OCI-LY1 (cell line): ENCODE results near the gene PNMA8C.
"Not testable (repeated sequence)": the region's sequence is repeated elsewhere in the genome, so short reads cannot be mapped to it uniquely, and the experiment has no call there.

Source experiments
- H2AFZ ChIP-seq: fragments of 200-600 bp; sonication (generic), shearing (Covaris generic); 2 replicates; pipeline ENCODE4 v1.6.0; 2014; ENCODE audit warnings: antibody characterized with exemption, mild to moderate bottlenecking, low read length
- H3F3A ChIP-seq: fragments of 200-600 bp; sonication (generic), shearing (Covaris generic); 2 replicates; pipeline ENCODE4 v1.6.0; 2014; ENCODE audit warnings: mild to moderate bottlenecking, antibody characterized with exemption, low read length, moderate library complexity; ENCODE audit not compliant: insufficient read depth
- H3K27ac ChIP-seq: fragments of 200-600 bp; sonication (generic); 2 replicates; pipeline ENCODE4 v1.5.1; 2014; ENCODE audit warnings: low read length, mixed run types, mild to moderate bottlenecking, low read depth; ENCODE audit not compliant: poor library complexity, severe bottlenecking
- H3K27me3 ChIP-seq: fragments of 200-600 bp; sonication (generic); 2 replicates; pipeline ENCODE4 v1.6.0; 2014; ENCODE audit warnings: antibody characterized with exemption, mild to moderate bottlenecking, low read length, moderate library complexity; ENCODE audit not compliant: insufficient read depth
- H3K36me3 ChIP-seq: fragments of 200-600 bp; sonication (generic); 2 replicates; pipeline ENCODE4 v1.6.1; 2014; ENCODE audit warnings: mild to moderate bottlenecking, antibody characterized with exemption, low read length, moderate library complexity, mixed read lengths; ENCODE audit not compliant: insufficient read depth
- H3K4me1 ChIP-seq: fragments of 200-600 bp; sonication (generic); 2 replicates; pipeline ENCODE4 v1.5.1; 2014; ENCODE audit warnings: mild to moderate bottlenecking, low read length, moderate library complexity; ENCODE audit not compliant: insufficient read depth, severe bottlenecking
- H3K4me2 ChIP-seq: fragments of 200-600 bp; sonication (generic), shearing (Covaris generic); 2 replicates; pipeline ENCODE4 v1.6.1; 2014; ENCODE audit warnings: low read length
- H3K4me3 ChIP-seq: fragments of 200-600 bp; sonication (generic); 2 replicates; pipeline ENCODE4 v1.5.1; 2014; ENCODE audit warnings: low read length, low read depth, mild to moderate bottlenecking, mixed read lengths; ENCODE audit not compliant: poor library complexity, severe bottlenecking
- H3K79me2 ChIP-seq: fragments of 200-600 bp; shearing (Covaris generic); 2 replicates; pipeline ENCODE4 v1.6.1; 2016; ENCODE audit warnings: mixed run types, low read length, mixed read lengths; ENCODE audit not compliant: insufficient read depth
- H3K9ac ChIP-seq: fragments of 200-600 bp; sonication (generic), shearing (Covaris generic); 2 replicates; pipeline ENCODE4 v1.6.1; 2014; ENCODE audit warnings: mild to moderate bottlenecking, low read length, mixed read lengths
- H3K9me2 ChIP-seq: fragments of 200-600 bp; sonication (generic), shearing (Covaris generic); 2 replicates; pipeline ENCODE4 v1.6.1; 2014; ENCODE audit warnings: low read depth, mild to moderate bottlenecking, low read length, mixed read lengths
- H3K9me3 ChIP-seq: fragments of 200-600 bp; shearing (Covaris generic); 2 replicates; pipeline ENCODE4 v1.6.1; 2014; ENCODE audit warnings: low read length, mixed read lengths
- H4K20me1 ChIP-seq: fragments of 200-600 bp; sonication (generic), shearing (Covaris generic); 2 replicates; pipeline ENCODE4 v1.6.0; 2016; ENCODE audit warnings: mild to moderate bottlenecking, low read length; ENCODE audit not compliant: insufficient read depth
- EZH2 ChIP-seq: fragments of 200-600 bp; sonication (generic), shearing (Covaris generic); IDR thresholded peaks from 2 replicates; pipeline ENCODE4 v1.8.0; 2017; ENCODE audit warnings: borderline replicate concordance, mixed run types, mild to moderate bottlenecking, antibody characterized with exemption, low read length, moderate library complexity, mixed read lengths
- TF ChIP-seq, protein P1 (sequence below): fragments of 200-600 bp; sonication (generic), shearing (Covaris generic); IDR thresholded peaks from 2 replicates; pipeline ENCODE4 v1.5.1; 2017; ENCODE audit warnings: mild to moderate bottlenecking, antibody characterized with exemption, low read length, moderate library complexity, mixed read lengths

The PNMA8C gene

DNA sequence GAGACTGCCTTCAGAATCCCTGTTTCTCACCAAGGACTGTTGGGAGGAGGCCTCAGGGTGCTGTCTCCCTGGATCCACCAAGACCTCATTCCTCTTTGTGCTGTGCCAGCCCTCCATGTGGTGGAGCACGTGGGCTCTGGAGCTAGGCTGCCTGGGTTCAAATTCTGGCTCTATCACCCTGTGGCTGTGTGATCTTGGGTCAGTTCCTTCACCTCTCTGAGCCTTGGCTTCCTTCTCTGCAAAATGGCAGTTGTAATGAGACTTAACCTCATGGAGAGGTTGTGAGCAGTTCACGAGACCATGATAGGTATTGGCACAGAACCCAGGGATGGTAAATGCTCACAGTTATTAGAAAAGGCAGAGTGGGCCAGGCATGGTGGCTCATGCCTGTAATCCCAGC, 6.4 kb downstream of the PNMA8C start:
- no peaks in the 10 kb centered on the region for H3F3A ChIP-seq
- no peak overlapping the region for H3K4me2 ChIP-seq
- TF ChIP-seq, protein P1, sequence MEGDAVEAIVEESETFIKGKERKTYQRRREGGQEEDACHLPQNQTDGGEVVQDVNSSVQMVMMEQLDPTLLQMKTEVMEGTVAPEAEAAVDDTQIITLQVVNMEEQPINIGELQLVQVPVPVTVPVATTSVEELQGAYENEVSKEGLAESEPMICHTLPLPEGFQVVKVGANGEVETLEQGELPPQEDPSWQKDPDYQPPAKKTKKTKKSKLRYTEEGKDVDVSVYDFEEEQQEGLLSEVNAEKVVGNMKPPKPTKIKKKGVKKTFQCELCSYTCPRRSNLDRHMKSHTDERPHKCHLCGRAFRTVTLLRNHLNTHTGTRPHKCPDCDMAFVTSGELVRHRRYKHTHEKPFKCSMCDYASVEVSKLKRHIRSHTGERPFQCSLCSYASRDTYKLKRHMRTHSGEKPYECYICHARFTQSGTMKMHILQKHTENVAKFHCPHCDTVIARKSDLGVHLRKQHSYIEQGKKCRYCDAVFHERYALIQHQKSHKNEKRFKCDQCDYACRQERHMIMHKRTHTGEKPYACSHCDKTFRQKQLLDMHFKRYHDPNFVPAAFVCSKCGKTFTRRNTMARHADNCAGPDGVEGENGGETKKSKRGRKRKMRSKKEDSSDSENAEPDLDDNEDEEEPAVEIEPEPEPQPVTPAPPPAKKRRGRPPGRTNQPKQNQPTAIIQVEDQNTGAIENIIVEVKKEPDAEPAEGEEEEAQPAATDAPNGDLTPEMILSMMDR = no peak
- TF ChIP-seq EZH2 = no peak
- H3K27ac ChIP-seq = no peak overlapping the region
- H3K4me3 ChIP-seq = no peak overlapping the region
- H4K20me1 ChIP-seq = no peaks in the 10 kb centered on the region
- no peak overlapping the region for H3K9ac ChIP-seq
- no peaks in the 10 kb centered on the region for H3K4me1 ChIP-seq
- H2AFZ ChIP-seq = no peak overlapping the region
- H3K79me2 ChIP-seq = no peaks in the 10 kb centered on the region
- H3K9me3 ChIP-seq = no peaks in the 10 kb centered on the region
- no peaks in the 10 kb centered on the region for H3K36me3 ChIP-seq
- no peaks in the 10 kb centered on the region for H3K9me2 ChIP-seq
- no peaks in the 10 kb centered on the region; the same call in 1 of the 2 replicates for H3K27me3 ChIP-seq

DNA sequence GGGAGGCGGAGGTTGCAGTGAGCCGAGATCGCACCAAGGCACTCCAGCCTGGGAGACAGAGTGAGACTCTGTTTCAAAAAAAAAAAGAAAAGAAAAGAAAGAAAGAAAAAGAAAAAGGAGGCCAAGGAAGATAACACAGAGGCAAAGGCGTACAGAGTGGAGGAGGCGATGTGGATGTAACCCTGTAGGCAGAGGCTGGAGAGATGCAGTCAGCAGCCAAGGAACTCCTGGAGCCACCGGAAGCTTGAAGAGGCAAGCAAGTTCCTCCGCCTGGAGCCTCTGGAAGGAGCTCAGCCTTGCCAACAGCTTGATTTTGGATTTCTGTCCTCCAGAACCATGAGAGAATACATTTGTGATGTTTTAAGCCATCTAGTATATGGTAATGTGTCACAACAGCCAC, 8.7 kb downstream of the PNMA8C start:
- Histone ChIP-seq H3K27me3 (peaks cover 4% of the 10 kb centered on the region; the same call in 1 of the 2 replicates), H3F3A (no peaks in the 10 kb centered on the region), H3K4me1 (no peaks in the 10 kb centered on the region), H3K9me3 (no peaks in the 10 kb centered on the region), H4K20me1 (no peaks in the 10 kb centered on the region), H3K79me2 (no peaks in the 10 kb centered on the region), H3K36me3 (no peaks in the 10 kb centered on the region), H2AFZ (no peak overlapping the region), H3K9ac (no peak overlapping the region), H3K27ac (no peak overlapping the region), H3K9me2 (no peaks in the 10 kb centered on the region), H3K4me3 (no peak overlapping the region), H3K4me2 (no peak overlapping the region)
- TF ChIP-seq EZH2 = no peak
- TF ChIP-seq, protein P1 = no peak

DNA sequence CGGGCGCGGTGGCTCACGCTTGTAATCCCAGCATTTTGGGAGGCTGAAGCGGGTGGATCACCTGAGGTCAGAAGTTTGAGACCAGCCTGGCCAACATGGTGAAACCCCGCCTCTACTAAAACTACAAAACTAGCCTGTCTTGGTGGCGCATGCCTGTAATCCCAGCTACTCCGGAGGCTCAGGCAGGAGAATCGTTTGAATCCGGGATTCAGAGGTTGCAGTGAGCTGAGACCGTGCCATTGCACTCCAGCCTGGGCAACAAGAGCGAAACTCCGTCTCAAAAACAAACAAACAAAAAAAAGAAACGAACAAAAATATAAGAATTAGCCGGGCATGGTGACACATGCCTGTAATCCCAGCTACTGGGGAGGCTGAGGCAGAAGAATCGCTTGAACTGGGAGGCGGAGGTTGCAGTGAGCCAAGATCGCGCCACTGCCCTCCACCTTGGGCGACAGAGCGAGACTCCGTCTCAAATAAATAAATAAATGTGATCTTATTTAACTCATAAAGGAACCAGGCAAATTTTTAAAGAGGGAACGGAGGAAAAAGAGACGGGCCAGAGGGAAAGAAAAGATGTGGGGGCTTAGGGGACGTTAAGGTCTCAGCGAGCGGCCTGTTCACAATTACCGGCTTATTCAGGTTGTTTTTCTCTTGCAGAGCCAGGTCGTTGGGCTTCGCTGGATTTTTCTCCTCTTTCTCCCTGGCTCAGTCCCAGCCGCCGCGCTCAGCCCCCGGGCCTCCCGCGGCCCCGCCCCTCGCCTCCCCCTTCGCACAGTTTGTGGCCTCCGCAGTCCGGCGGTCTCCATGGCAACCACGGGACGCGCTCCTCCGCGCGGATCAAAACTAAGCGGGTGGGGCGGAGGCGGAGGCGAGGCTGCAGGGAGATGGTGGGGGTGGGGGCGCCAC, 12.7 kb downstream of the PNMA8C start:
- not testable (repeated sequence) for H3K9me2 ChIP-seq, H3K4me3 ChIP-seq, H3K9me3 ChIP-seq, H2AFZ ChIP-seq, H3K27ac ChIP-seq, H3K9ac ChIP-seq, H3K4me1 ChIP-seq, H3K4me2 ChIP-seq, H3K27me3 ChIP-seq, H3F3A ChIP-seq, H3K79me2 ChIP-seq, H3K36me3 ChIP-seq, H4K20me1 ChIP-seq

DNA sequence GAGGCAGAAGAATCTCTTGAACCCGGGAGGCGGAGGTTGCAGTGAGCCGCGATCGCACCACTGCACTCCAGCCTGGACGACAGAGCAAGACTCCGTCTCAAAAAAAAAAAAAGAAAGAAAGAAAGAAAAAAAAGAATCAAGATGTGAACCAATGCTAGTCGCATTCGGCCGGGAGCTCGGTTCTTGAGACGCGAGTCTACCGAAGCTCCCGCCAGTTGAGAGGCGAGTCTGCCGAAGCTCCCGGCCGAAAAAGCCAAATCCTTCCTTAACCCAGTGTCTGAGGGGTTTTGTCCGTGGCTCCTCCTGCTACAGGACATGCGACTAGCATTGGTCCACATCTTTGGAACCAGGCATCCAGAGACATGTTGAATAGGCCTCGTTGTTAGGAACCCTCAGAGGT, 13.8 kb downstream of the PNMA8C start:
- not testable (repeated sequence) for H3K4me1 ChIP-seq

More for the DNA sequence above, 13.8 kb downstream of the PNMA8C start:
- H3K79me2 ChIP-seq, H3F3A ChIP-seq, H3K9me2 ChIP-seq, H4K20me1 ChIP-seq, H3K4me3 ChIP-seq, H2AFZ ChIP-seq, H3K9ac ChIP-seq, H3K9me3 ChIP-seq, H3K36me3 ChIP-seq, H3K27me3 ChIP-seq, H3K27ac ChIP-seq, H3K4me2 ChIP-seq: not testable (repeated sequence)
